ENCODE measurements around the gene UBFD1. TPM values are rescaled to one million over a fixed set of nuclear protein-coding genes. Genes with fewer than 3 reads are reported as not detected.
"Not testable (repeated sequence)": the region's sequence is repeated elsewhere in the genome, so short reads cannot be mapped to it uniquely, and the experiment has no call there.

The UBFD1 gene
- total RNA-seq, 1 donor from 2014 or later = 45.1 TPM

DNA sequence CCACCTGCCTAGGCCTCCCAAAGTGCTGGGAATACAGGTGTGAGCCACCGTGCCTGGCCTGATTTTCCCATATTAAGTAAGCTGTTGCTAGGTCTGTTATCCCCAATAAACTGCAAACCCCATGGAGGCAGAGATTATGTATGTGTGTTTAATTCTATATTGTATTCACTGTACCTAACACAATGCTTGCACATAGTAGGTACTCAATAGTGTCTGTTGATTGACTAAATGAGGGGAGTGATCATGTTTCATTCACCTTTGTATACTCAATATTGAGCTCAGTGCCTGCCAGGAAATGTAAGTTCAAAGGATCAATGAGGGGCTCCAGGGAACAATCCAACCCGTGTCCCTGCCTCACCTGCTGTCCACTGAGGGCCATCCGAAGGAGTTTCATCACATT, 32.6 kb upstream of the UBFD1 start:
- no peak for DNase-seq (ENCODE audit: low read depth in 2 of 2)

DNA sequence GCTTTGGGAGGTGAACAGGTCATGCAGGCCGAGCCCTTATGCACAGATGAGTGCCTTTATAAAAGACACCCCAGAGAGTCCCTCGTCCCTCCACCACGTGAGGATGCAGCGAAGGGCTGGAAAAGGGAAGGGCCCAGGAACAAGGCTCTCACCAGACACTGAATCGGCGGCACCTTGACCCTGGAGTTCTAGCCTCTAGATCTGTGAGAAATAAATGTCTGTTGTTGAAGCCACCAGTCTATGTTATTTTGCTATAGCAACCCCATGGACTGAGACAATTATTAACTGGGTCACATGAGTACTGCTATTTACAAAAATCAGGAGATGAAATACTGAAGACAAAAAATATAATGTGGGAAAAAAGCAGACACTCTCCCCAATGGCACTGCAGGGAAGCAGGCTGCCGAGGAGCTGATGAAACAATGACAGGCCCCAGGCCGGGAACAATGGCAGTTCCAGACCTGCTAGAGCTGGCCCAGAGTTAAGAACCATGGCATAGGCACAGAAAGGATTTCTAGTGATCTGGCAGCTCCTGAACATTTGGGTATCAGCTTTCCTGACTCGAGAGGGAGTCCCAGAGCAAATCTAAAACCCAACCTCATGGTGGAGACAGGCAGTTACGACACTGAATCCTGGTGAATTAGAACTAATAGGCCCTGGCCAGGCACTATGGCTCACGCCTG, 29.4 kb upstream of the UBFD1 start:
- DNase-seq (ENCODE audit: low read depth in 2 of 2) = no peak

DNA sequence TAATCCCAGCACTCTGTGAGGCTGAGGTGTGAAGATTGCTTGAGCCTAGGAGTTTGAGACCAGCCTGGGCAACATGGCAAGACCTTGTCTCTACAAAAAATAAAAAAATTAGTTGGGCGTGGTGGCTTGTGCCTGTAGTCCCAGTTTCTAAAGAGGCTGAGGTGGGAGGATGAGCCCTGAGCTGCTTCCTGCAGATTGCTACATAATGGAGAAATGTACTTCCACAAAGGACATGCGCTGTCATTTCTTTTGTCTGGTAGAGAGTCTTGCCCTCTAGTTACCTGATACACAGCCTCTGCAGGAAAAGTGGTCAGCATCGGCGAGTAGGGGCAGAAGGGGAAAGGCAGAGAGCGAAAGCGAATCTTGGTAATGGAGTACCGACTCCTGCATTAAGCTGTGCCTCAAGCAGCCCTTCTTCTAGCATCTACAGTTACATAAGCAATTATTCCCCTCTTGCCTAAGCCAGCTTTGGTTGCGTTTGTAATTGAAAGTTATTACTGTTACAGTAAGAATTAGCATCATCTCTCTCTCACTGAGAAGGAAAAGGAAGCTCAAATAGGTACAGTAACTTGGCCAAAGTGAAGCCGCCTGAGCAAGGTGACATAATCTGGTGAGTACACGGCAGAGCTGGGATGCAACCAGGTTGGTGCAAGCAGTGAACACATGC, 28.8 kb upstream of the UBFD1 start:
- DNase-seq (ENCODE audit: low read depth in 2 of 2) = no peak

DNA sequence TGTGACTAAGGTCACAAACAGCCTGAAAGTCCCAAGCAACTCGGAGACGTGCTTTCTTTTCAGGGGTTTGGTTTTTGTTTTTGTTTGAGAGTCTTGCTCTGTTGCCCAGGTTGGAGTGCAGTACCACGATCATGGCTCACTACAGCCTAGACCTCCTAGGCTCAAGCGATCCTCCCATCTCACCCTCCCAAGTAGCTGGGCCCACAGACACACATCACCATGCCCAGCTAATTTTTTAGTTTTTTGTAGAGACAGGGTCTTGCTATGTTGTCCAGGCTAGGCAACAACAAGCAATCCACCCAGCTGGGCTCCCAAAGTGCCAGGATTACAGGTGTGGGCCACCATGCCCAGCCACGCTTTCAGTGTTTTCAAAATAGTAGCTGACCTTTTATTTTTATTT, 27.5 kb upstream of the UBFD1 start:
- no peak for DNase-seq (ENCODE audit: low read depth in 2 of 2)

DNA sequence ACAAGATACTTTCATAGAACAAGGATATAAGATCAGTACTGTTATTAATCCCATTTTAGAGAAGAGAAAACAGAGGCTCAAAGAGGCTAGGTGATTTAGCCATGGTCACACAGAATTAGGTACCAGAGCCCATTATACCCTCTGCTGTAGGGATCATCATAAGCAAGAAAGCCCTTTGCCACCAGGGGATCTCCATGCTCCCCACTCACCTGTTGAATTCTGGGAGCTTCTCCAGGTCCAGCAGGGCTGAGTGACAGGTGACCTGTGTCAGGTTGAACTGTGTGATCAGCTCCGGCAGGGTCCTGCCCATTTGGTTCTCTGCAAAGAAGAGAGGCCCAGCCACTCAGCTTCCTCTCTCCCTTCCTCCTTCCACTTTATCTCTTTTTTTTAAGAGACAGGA, 25.1 kb upstream of the UBFD1 start:
- DNase-seq (ENCODE audit: low read depth in 2 of 2) = no peak

DNA sequence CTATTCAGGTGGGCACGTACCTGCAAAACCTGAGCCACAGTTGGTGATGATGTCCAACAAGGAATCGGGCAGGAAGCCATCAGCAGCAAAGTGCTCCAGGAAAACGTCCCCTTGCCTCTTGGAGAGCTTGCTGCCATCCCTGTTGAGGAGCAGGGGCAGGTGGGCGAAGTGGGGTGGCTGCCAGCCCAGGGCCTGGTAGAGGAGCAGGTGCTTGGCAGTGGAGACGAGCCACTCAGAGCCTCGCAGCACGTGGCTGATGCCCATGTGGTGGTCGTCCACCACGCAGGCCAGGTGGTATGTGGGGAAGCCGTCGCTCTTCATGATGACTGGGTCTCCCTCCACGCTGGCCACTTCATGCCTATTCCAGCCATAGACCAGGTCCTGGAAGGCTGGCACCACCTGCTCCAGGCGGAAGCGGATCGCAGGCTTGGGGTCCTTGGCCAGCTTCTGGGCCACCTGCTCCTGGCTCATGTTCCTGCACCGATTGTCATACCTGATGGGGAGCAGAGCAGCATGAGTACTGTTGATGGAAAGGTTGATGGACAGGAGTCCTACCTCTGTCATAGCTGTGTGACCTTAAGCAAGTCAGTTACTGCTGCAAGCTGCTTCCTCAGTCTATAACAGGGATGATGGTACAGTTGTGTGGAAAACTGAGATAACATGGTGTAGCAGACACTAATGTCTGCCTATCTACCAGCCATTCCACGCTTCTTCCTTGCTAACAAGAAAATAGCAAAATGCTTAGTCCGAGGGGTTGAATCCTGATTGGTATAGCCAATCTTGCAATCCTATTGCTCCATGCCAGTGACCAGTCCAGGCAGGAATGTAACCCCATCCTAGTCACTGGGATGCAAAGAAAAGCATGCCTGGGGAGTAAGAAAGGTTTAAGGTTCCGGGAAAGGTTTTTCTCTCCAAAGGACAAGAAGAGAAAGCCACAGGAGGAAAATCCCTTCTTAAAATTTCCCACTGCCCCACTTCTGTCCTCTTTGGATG, 22.4 kb upstream of the UBFD1 start:
- no peak for DNase-seq (ENCODE audit: low read depth in 2 of 2)

DNA sequence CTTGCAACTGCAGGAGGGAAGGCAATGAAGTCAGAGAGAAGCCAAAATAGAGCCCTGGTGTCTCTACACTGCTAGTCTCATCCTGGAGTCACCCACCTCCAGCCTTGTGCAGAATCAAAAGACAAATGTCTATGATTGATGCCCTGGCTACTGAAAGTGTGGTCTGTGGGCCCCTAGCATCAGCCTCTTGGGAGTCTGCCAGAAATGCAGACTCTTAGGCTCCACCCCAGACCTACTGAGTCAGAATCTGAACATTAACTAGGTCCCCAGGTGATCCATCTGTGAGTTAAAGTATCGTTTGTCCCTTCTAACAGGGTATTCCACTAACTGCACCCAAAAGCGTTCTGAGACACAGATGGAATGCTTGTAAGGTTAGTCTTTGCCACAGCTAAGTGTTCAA, 21.6 kb upstream of the UBFD1 start:
- DNase-seq (ENCODE audit: low read depth in 2 of 2) = no peak

DNA sequence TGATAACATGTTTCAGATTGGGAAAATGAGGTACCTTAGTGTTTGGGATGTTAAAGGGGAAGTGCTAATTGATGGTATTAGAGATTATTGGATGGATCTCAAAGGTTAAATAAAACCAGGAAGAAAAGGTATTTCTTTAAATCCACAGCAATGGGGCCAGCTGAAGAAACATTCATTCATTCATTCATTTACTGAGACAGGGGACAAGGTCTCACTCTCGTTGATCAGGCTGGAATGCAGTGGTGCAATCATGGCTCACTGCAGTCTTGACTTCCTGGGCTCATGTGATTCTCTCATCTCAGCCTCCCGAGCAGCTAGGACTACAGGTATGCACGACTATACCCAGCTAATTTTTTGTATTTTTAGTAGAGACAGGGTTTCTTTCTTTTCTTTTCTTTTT, 20.1 kb upstream of the UBFD1 start:
- DNase-seq (ENCODE audit: low read depth in 2 of 2) = no peak

DNA sequence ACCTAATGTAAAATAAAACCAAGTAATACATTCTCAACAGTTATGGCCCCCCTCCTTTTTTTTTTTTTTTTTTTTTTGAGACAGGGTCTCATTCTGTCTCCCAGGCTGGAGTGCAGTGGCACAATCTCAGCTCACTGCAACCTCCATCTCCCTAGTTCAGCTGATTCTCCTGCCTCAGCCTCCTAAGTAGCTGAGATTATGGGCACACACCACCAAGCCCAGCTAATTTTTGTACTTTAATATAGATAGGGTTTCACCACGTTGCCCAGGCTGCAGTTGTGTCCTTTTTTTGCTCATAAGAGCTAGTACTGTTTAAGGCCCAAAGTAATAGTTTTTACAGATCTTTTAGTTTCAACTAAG, 18.6 kb upstream of the UBFD1 start:
- DNase-seq (ENCODE audit: low read depth in 2 of 2) = no peak

DNA sequence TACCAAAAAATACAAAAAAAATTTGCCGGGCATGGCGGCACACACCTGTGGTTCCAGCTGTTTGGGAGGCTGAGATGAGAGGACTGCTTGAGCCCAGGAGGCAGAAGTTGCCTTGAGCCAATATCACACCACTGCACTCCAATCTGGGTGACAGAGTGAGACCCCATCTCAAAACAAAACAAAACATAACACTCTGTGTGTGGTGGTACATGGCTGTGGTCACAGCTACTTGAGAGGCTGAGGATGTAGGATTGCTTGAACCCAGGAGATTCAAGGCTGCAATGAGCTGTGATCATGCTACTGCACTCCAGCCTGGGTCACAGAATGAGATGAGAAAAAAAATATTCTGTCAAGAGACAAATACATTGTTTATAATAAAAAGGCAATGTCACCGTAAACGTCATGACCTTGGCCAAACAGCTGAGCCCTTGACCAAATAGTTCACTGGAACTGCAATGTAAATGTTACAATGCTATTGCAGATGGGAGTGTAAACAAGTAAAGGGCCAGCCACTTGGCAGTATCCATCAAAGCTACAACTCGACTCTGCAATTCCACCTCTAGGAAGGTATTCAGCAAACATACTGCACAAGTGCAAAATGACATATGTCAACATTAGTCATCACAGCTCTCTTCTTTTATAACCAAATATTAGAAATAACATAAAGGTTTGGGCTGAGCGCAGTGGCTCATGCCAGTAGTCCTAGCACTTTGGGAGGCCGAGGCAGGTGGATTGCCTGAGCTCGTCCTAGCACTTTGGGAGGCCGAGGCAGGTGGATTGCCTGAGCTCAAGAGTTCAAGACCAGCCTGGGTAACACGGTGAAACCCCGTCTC, 17.3 kb upstream of the UBFD1 start:
- no peak for DNase-seq (ENCODE audit: low read depth in 2 of 2)

DNA sequence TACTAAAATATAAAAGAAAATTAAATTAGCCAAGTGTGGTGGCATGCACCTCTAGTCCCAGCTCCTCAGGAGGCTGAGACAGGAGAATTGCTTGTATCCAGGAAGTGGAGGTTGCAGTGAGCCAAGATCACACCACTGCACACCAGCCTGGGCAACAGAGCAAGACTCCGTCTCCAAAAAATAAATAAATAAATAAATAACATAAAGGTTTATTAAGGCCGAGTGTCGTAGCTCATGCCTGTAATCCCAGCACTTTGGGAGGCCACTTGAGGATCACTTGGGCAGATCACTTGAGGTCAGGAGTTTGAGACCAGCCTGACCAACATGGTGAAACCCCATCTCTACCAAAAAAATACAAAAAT, 16.7 kb upstream of the UBFD1 start:
- DNase-seq (ENCODE audit: low read depth in 2 of 2) = not testable (repeated sequence)

DNA sequence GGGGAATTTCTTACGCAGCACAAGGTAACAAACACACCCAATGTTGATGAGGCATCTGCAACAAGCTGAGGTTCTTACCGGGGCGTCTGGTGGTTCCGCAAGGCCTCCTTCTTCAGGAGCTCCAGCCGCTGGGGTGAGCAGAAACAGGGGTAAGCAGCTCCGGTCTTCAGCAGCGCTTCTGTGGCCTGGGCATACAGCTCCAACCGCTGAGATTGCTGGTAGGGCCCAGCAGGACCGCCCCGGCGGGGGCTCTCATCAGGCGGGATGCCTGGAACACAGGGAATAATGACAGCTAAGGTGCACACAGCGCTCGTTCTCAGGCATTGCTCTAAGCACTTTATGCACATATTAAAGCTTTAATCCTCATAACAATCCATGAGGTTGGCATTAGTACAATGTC, 13.1 kb upstream of the UBFD1 start:
- no peak for DNase-seq (ENCODE audit: low read depth in 2 of 2)

DNA sequence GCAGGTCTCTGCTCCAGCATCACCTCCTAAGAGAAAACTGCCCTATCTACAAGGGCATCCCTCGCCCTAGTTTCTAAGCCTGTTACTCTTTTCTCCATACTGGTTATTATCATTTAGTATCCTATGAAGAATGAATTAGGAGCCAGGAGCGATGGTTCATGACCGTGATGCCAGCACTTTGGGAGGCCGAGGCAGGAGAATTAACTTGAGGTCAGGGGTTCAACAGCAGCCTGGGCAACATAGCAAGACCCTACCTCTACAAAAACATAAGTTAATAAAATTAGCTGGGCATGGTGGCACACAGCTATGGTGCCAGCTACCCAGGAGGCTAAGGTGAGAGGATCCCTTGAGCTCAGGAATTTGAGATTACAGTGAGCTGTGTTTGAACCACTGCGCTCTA, 7.6 kb upstream of the UBFD1 start:
- DNase-seq (ENCODE audit: low read depth in 2 of 2) = no peak

DNA sequence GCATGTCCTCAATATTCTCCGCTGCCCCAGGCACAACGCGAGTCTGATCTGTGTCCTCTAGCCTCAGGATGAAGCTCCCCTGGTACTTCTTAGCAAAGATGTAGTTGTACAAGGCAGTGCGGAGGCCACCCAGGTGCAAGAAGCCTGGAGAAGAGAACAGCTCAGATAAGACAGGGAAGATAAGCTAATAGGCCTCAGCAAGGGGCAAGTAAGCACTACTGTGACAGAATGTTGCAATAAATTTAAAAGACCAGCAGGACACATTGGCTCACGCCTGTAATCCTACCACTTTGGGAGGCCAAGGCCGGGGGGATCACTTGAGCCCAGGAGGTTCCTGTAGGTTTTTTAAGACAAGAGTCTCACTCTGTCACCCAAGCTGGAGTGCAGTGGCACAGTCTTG, 5.4 kb upstream of the UBFD1 start:
- DNase-seq (ENCODE audit: low read depth in 2 of 2) = no peak

DNA sequence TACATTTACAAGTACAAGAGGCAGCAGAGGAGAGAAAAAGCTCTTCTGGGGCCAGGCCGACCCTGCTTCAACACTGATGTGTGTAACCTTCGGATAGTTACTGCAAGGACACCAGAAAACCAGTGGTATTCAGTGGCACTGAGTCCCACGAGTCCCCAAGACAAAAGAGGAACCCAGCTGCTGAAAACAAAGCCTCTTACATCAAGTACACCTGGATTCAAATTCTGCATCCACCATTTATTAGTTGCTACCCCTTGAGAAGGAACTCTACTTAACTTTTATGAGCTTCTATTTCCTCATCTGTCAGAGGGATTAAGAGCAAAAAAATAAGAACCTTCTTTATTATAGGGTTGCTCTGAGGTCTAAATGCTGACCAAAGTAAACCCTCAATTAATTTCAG, 3.0 kb upstream of the UBFD1 start:
- no peak for DNase-seq (ENCODE audit: low read depth in 2 of 2)

DNA sequence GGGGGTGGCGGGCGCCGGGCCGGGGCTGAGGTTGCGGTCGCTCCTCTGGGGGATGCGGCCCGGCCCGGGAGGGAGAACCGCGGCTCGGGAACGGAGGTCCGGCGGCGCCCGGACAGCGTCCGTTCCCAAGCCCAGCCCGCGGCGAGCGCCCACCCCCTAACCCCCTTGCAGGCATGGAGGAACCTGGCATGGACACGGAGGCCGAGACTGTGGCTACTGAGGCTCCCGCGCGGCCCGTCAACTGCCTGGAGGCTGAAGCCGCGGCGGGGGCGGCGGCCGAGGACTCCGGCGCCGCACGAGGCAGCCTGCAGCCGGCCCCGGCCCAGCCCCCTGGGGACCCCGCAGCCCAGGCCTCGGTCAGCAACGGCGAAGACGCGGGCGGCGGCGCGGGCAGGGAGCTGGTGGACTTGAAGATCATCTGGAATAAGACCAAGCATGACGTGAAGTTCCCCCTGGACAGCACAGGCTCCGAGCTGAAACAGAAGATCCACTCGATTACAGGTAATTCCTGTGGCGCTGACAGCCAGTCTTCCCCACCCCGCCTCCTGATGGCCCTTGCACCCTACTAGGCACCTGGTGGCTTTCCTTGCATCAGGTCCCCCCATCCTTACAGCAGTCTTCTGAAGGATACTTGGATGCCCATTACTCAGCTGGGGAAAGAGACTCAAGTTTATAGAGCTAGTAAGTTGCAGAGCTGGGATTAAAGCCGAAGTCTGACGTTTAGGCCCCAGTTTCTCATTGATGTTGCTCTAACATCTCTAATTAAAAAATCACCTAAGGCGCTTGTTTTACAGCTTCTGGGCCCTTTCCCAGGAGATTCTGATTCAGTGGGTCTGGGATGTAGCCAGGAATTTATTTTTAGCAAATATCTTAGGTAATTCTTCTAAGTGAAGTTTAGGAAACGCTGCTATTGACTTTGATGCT, 514 bp downstream of the UBFD1 start:
- DNase-seq (ENCODE audit: low read depth in 2 of 2) = peak in 1 of 2 donors; percentile 49

DNA sequence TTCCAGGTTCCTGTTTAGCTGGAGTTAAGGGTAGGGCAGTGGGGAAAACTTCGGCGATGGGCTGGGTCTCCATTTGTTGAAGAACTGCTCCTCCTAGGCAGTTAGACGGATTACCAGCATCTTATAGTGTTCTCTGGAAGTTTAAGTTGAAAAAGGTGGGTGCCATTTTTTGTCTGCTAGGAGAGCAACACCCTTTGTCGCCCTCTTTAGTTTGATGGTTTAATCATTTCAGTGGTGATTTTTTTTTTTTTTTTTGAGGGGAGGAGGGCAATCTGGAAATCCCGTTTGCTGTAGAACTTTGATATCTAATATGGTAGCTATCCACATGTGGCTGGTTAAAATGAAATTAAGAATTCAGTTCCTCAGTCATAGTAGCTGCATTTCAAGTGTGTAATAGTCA, 4.1 kb downstream of the UBFD1 start:
- DNase-seq (ENCODE audit: low read depth in 2 of 2) = no peak

DNA sequence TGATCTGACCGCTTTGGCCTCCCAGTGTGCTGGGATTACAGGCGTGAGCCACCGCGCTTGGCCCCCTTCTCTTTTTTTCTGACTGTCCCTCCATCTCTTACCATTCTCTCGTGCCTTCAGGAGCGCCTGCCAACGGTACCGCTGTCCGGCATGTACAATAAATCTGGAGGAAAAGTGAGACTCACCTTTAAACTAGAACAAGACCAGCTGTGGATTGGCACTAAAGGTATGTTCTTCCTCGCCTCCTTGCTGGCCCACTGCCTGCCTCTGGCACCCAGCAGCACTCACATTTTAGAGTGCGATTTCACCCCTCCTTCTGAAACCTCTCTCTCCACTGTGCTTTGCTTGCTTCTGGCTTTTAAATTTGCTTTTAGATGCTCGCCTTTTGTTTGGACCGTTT, 5.0 kb downstream of the UBFD1 start:
- DNase-seq (ENCODE audit: low read depth in 2 of 2) = no peak

DNA sequence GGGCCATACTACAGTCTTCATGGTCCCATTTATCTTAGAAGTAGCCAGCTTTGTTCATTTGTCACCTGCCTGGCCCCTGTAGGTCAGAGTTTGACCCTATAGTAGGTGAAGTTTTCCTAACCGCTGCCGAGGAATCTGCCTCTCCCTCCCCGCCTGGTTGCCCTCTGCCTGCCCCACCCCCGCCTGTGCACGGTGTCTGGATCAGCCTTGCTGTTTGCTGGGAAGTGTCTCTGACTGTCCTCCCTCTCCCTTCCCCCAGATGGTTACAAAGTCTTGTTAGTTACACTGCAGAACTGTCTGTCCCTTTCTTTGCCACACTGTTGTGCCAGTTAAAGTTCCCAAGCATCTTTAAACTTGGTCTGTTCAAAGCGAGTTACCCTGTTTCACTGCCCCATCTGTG, 5.7 kb downstream of the UBFD1 start:
- no peak for DNase-seq (ENCODE audit: low read depth in 2 of 2)

DNA sequence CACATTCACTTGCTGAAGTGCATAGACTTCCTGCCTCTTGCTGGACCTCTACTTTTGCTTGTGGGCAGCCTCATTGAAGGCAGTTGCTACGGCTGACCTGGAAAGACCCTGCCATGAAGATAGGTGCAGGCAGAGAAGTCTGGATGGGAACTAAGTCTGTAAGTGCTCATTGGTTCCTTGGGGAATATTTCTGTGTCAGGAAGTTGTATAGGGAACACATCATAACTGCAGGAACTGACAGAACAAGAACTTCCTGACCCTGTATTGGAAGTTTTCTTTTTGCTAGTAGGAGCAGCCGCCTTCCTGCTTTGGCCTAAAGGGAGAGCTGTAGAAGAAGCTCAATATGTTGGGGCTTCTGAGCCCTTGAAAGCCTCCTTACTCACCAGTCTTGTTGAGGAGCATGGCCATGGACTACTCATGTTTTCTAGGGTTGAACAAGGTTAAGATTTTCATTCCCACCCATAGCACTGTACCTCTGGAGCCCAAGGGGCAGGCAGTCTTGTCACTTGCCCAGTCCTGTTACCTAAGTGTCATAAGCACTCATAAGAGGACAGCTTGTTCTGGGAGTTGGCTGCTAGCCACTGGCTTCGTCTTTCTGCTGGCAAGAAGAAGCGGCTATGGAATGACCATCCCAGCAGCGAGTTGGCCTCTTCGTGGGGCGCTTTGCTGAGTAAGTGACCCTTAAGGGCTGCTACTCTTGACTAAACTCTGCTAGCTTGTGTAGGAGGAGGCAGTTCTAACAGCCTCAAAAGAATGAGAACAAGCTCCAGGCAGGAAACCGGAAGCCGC, 7.2 kb downstream of the UBFD1 start:
- DNase-seq (ENCODE audit: low read depth in 2 of 2) = peak in 1 of 2 donors; percentile 18
